Caco-2 (cell line): Measurements from ENCODE around the gene CYP17A1. TPM values are rescaled to one million over a fixed set of nuclear protein-coding genes. Genes with fewer than 3 reads are reported as not detected.
"Not testable (repeated sequence)": the region's sequence is repeated elsewhere in the genome, so short reads cannot be mapped to it uniquely, and the experiment has no call there.

Source experiments
- BruUV-seq: library from RNA; stranded (reverse); fragments of 400-500 nt; replicated peaks from 2 replicates; lab custom pipeline; 2021; lab: Mats Ljungman, UMichigan
- CTCF ChIA-PET: fragments of 300-600 bp; sonication (Branson Sonifier 250); formaldehyde crosslinking; loops from one replicate; lab custom pipeline; 2022; ENCODE audit warnings: antibody characterized with exemption; lab: Charles Lee
- POLR2A ChIA-PET: fragments of 300-600 bp; sonication (Branson Sonifier 250); formaldehyde crosslinking; loops from one replicate; lab custom pipeline; 2022; ENCODE audit warnings: antibody characterized with exemption; lab: Charles Lee
- DNase-seq, 2 experiments: peaks; one replicate each; pipeline versions ENCODE4 v3.0.0 to v3.0.0-alpha.2; 2020 to 2022
- H3K27me3 ChIP-seq: replicated peaks from 2 replicates; pipeline ENCODE4 v1.6.0; 2011; ENCODE audit warnings: low read length; ENCODE audit not compliant: control insufficient read depth, insufficient read depth
- H3K36me3 ChIP-seq: 2 replicates; pipeline ENCODE4 v1.5.1; 2011; ENCODE audit warnings: low read length; ENCODE audit not compliant: control insufficient read depth, insufficient read depth
- H3K4me1 ChIP-seq: fragments of 250-450 bp; sonication (Bioruptor Pico); 2 replicates; pipeline ENCODE4 v1.5.1; 2020; ENCODE audit warnings: mild to moderate bottlenecking
- H3K4me3 ChIP-seq: 2 replicates; pipeline ENCODE4 v1.5.1; 2011; ENCODE audit warnings: low read depth, mild to moderate bottlenecking, control low read depth, low read length
- H3K9me3 ChIP-seq: fragments of 250-450 bp; sonication (Bioruptor Pico); 2 replicates; pipeline ENCODE4 v1.5.1; 2020; ENCODE audit warnings: mild to moderate bottlenecking, moderate library complexity
- H3K27ac Mint-ChIP-seq: one replicate; pipeline ENCODE4 v1.8.0; 2022; ENCODE audit warnings: mixed read lengths; ENCODE audit not compliant: unreplicated experiment
- H3K27me3 Mint-ChIP-seq: one replicate; pipeline ENCODE4 v1.8.0; 2022; ENCODE audit warnings: mixed read lengths; ENCODE audit not compliant: insufficient read depth, unreplicated experiment
- H3K36me3 Mint-ChIP-seq: one replicate; pipeline ENCODE4 v1.8.0; 2022; ENCODE audit warnings: mild to moderate bottlenecking, mixed read lengths; ENCODE audit not compliant: insufficient read depth, unreplicated experiment
- H3K4me1 Mint-ChIP-seq: one replicate; pipeline ENCODE4 v1.8.0; 2022; ENCODE audit warnings: low read depth, mixed read lengths; ENCODE audit not compliant: unreplicated experiment
- H3K4me3 Mint-ChIP-seq: one replicate; pipeline ENCODE4 v1.8.0; 2022; ENCODE audit warnings: mild to moderate bottlenecking, moderate library complexity, mixed read lengths; ENCODE audit not compliant: unreplicated experiment
- H3K9me3 Mint-ChIP-seq: one replicate; pipeline ENCODE4 v1.8.0; 2022; ENCODE audit warnings: mixed read lengths; ENCODE audit not compliant: unreplicated experiment
- intact Hi-C: fragments of 100-400 bp; cut with micrococcal nuclease; formaldehyde crosslinking; loops from one replicate; pipeline ENCODE4 v1.10.0; 2022; ENCODE audit not compliant: unreplicated experiment
- total RNA-seq: library from RNA; stranded (reverse); gene quantifications from 2 replicates; pipeline ENCODE4 v1.2.3, GENCODE V29; 2022
- TF ChIP-seq, protein P1 (sequence below), 2 experiments: fragments of 200-600 bp in 1 of 2; IDR thresholded peaks; 1 replicate in 1 of 2; 2 replicates in 1 of 2; pipeline versions ENCODE4 v1.5.1 to v1.8.0; 2011 to 2022; ENCODE audit warnings: antibody characterized with exemption in 1 of 2, control low read depth in 1 of 2, inconsistent platforms in 1 of 2, low read depth in 1 of 2, low read length in 1 of 2, mild to moderate bottlenecking in 1 of 2, moderate library complexity in 1 of 2; ENCODE audit not compliant: insufficient read depth in 1 of 2, severe bottlenecking in 1 of 2, unreplicated experiment in 1 of 2

CYP17A1 gene
- total RNA-seq, 1 experiment from 2014 or later: not detected

DNA sequence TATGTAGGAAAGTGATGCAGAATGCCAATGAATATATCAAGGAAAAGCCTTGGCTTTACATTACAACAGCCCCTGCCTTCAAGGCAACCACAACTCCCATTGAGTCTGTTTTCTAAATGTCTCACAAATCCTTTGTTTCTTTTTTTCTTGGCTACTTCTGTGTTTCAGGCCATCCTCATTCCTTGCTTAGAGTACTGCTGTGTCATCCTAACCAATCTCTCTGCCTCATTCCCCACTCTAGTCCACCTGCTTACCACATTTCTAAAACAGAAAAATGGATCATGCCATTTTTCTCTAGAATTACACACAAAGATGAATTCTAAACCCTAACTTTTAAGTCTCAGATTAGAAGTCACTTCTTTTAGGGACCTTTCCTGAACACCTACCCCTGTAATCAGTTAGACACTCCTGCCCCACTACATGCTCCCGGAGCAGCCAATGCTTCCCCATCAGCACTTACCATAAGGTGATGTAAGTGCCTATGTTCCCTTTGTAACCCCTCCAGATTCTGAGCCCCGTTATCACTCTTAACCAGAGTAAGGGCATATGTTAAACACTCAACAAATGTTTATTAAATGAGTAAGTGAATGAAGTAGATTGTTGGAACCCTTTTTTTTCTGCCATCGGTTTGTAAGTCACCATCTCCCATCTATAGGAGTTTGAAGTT lies 19.7 kb upstream of the CYP17A1 start:
- BruUV-seq: no TSS peak
- Histone ChIP-seq H3K27me3 (no peaks in the 10 kb centered on the region), H3K9me3 (no peaks in the 10 kb centered on the region), H3K4me1 (no peaks in the 10 kb centered on the region), H3K36me3 (no peaks in the 10 kb centered on the region), H3K4me3 (no peak overlapping the region)
- no peaks in the 10 kb centered on the region for H3K9me3 Mint-ChIP-seq
- H3K4me3 Mint-ChIP-seq: no peak overlapping the region
- H3K36me3 Mint-ChIP-seq: peaks cover 13% of the 10 kb centered on the region
- intact Hi-C loops: no loop called here
- TF ChIP-seq, protein P1, sequence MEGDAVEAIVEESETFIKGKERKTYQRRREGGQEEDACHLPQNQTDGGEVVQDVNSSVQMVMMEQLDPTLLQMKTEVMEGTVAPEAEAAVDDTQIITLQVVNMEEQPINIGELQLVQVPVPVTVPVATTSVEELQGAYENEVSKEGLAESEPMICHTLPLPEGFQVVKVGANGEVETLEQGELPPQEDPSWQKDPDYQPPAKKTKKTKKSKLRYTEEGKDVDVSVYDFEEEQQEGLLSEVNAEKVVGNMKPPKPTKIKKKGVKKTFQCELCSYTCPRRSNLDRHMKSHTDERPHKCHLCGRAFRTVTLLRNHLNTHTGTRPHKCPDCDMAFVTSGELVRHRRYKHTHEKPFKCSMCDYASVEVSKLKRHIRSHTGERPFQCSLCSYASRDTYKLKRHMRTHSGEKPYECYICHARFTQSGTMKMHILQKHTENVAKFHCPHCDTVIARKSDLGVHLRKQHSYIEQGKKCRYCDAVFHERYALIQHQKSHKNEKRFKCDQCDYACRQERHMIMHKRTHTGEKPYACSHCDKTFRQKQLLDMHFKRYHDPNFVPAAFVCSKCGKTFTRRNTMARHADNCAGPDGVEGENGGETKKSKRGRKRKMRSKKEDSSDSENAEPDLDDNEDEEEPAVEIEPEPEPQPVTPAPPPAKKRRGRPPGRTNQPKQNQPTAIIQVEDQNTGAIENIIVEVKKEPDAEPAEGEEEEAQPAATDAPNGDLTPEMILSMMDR (IDR thresholded peaks at IDR 0.05; ENCODE audit: insufficient read depth in 1 of 2, low read depth in 1 of 2, low read length in 1 of 2, severe bottlenecking in 1 of 2, unreplicated experiment in 1 of 2): no peak
- CTCF ChIA-PET: no interaction called here
- POLR2A ChIA-PET: no interaction called here
- H3K27me3 Mint-ChIP-seq: no peaks in the 10 kb centered on the region
- no peak overlapping the region for H3K27ac Mint-ChIP-seq
- DNase-seq: no peak
- H3K4me1 Mint-ChIP-seq: peaks cover 7% of the 10 kb centered on the region

DNA sequence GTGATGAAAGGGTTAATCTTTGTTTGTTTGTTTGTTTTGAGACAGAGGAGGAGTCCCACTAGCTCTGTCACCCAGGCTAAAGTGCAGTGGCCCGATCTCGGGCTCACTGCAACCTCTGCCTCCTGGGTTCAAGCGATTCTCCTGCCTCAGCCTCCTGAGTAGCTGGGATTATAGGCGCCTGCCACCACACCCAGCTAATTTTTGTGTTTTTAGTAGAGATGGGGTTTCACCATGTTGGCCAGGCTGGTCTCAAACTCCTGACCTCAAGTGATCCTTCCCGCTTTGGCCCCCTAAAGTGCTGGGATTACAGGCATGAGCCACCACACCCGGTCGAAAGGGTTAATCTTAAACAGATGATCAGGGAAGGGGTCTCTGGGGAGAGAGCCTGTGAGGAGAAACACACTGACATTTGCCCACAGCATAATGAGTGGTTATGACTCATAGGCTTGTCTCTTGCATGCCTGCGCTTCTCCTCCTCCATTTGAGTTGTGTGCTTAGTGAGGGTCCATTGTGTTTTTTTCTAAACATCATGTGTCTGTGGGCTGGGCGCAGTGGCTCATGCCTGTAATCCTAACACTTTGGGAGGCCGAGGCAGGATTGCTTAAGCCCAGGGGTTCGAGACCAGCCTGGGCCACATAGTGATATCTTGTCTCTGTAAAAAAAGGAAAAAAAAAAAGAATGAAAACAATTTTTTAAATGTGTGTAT lies 18.7 kb upstream of the CYP17A1 start:
- CTCF ChIA-PET, H3K27me3 Mint-ChIP-seq, H3K9me3 ChIP-seq, H3K4me1 ChIP-seq, H3K36me3 ChIP-seq, H3K9me3 Mint-ChIP-seq, H3K4me1 Mint-ChIP-seq, H3K4me3 ChIP-seq, H3K27ac Mint-ChIP-seq, BruUV-seq, DNase-seq, intact Hi-C loops, H3K27me3 ChIP-seq, POLR2A ChIA-PET: not testable (repeated sequence)
- peaks cover 13% of the 10 kb centered on the region for H3K36me3 Mint-ChIP-seq
- peak overlapping the region; percentile 57 for H3K4me3 Mint-ChIP-seq

DNA sequence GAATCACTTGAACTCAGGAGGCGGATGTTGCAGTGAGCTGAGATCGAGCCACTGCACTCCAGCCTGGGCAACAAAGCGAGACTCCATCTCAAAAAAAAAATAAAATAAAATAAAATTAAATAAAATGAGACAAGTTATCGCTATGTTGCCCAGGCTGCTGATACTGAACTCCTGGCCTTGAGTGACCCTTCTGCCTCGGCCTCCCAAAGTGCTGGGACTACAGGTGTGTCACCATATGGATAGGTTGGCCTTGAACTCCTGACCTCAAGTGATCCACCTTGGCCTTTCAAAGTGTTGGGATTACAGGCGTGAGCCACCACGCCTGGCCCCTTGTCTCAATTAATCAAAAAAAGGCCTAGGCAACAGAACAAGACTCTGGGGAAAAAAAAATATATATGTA lies 16.0 kb upstream of the CYP17A1 start:
- H3K36me3 Mint-ChIP-seq, H3K27me3 Mint-ChIP-seq, CTCF ChIA-PET, H3K4me1 Mint-ChIP-seq, DNase-seq, BruUV-seq, H3K4me1 ChIP-seq, H3K4me3 ChIP-seq, H3K9me3 ChIP-seq, H3K27me3 ChIP-seq, POLR2A ChIA-PET, H3K4me3 Mint-ChIP-seq, H3K36me3 ChIP-seq, intact Hi-C loops, H3K27ac Mint-ChIP-seq, H3K9me3 Mint-ChIP-seq: not testable (repeated sequence)

DNA sequence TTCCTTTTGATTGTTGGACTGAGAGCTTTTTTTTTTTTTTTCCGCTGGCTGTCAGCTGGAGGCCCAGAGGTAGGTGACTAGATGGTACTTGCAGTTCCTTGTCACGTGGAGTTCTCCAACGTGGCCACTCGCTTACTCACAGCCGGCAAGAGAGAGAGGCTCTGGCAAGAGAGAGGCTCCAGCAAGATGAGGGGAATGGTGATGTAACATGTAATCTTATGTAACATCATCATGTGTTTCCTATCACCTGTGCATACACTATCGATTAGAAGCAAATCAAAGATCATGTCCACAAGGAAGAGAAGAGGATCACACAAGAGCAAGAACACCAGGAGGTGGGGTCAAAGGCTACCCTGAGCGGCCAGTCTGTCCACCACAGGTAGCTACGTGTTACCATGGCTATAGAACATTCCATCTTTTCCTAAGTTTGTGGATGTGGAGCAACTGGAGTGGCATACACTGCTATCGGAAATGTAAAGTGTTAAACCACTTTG lies 12.9 kb upstream of the CYP17A1 start:
- no peak for DNase-seq
- Mint-ChIP-seq H3K4me3 (no peak overlapping the region), H3K36me3 (peaks cover 7% of the 10 kb centered on the region), H3K27me3 (no peaks in the 10 kb centered on the region), H3K4me1 (no peaks in the 10 kb centered on the region), H3K9me3 (peaks cover 6% of the 10 kb centered on the region), H3K27ac (no peak overlapping the region)
- no peaks in the 10 kb centered on the region for H3K4me1 ChIP-seq
- intact Hi-C loops: no loop called here
- TF ChIP-seq, protein P1 (IDR thresholded peaks at IDR 0.05; ENCODE audit: insufficient read depth in 1 of 2, low read depth in 1 of 2, low read length in 1 of 2, severe bottlenecking in 1 of 2, unreplicated experiment in 1 of 2): no peak
- POLR2A ChIA-PET: no interaction called here
- no TSS peak for BruUV-seq
- H3K4me3 ChIP-seq: no peak overlapping the region
- H3K27me3 ChIP-seq: no peaks in the 10 kb centered on the region
- peaks cover 3% of the 10 kb centered on the region; the same call in 1 of the 2 replicates for H3K9me3 ChIP-seq
- CTCF ChIA-PET: no interaction called here
- H3K36me3 ChIP-seq: no peaks in the 10 kb centered on the region
